GM12892 (cell line): Measurements from ENCODE around the gene AHNAK2.

Experiments
- POLR2A ChIP-seq: IDR thresholded peaks from 2 replicates; pipeline ENCODE4 v1.6.1; 2011; ENCODE audit warnings: low read depth, low read length, control low read depth
- TAF1 ChIP-seq: IDR thresholded peaks from 2 replicates; pipeline ENCODE4 v1.6.1; 2011; ENCODE audit warnings: low read depth, mild to moderate bottlenecking, control low read depth, low read length, borderline replicate concordance

DNA sequence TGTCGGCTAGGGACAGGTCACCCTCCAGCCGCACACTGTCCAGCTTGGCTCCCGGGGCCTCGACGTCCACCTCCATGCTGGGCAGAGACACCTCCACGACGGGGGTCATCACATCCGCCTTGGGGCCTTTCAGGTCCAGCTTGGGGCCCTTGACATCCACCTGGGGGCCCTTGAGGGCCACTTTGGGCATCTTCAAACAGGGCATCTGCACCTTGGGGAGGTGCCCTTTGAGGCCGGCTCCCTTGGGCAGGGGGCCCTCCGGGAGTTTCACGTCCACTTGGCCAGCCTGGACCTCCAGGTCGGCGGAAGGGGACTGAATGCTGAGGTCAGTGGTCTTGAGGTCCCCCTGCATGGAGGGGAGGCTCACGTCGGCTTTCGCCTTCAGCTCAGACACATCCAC lies 35.6 kb downstream of the AHNAK2 start:
- no peak for TF ChIP-seq POLR2A
- TF ChIP-seq TAF1 = no peak
